K562 (cell line): ENCODE results near the gene CDH20. TPM values are rescaled to one million over a fixed set of nuclear protein-coding genes. Genes with fewer than 3 reads are reported as not detected.

Experiments used
- ATAC-seq: fragments of 200-7000 bp; cut with Tn5 transposase; 3 replicates; pipeline ENCODE4 v1.9.1; 2020; ENCODE audit warnings: moderate library complexity
- BruUV-seq: library from RNA; stranded (reverse); fragments of 400-500 nt; replicated peaks from 2 replicates; lab custom pipeline; 2021; lab: Mats Ljungman, UMichigan
- CTCF ChIA-PET: fragments of 300-600 bp; formaldehyde crosslinking; extraction: SDS; loops from one replicate; lab custom pipeline; 2021; ENCODE audit warnings: low intra/inter-chr PET ratio; lab: Yijun Ruan, JAX
- POLR2A ChIA-PET: fragments of 300-600, 350-650 bp; sonication (Branson Sonifier 250); formaldehyde crosslinking; extraction: SDS; loops from one replicate; lab custom pipeline; 2021; ENCODE audit warnings: antibody characterized with exemption, inconsistent platforms; lab: Yijun Ruan, JAX
- DNase-seq, 4 experiments: peaks; one replicate each; pipeline versions ENCODE4 v3.0.0 to v3.0.0-alpha.2; 2011 to 2018; ENCODE audit warnings: low spot score in 3 of 4, mixed read lengths in 3 of 4; ENCODE audit errors: extremely low read depth in 1 of 4
- FAIRE-seq: peaks from 2 replicates; lab custom pipeline; 2011; peaks lifted over from hg19 to GRCh38; lab: Jason Lieb, UNC
- H2AFZ ChIP-seq: 2 replicates; pipeline ENCODE4 v1.6.0; 2011; ENCODE audit warnings: low read depth, low read length, control low read depth, inconsistent platforms
- H3K27ac ChIP-seq: fragments of 200-600 bp; 3 replicates; pipeline ENCODE4 v1.8.0; 2011; ENCODE audit warnings: low read depth, mild to moderate bottlenecking, control low read depth, inconsistent platforms, low read length, moderate library complexity, mixed read lengths; ENCODE audit errors: extremely low read depth
- H3K27me3 ChIP-seq, 2 experiments: fragments of 300-600 bp in 1 of 2; 2 replicates in 1 of 2; 3 replicates in 1 of 2; pipeline versions ENCODE4 v1.6.0 to v1.8.0; 2011; ENCODE audit warnings: inconsistent platforms in 2 of 2, low read length in 2 of 2, mild to moderate bottlenecking in 1 of 2, mixed read lengths in 1 of 2, moderate library complexity in 1 of 2; ENCODE audit not compliant: control insufficient read depth in 2 of 2, insufficient read depth in 2 of 2
- H3K36me3 ChIP-seq: fragments of 300-600 bp; 3 replicates; pipeline ENCODE4 v1.8.0; 2011; ENCODE audit warnings: mild to moderate bottlenecking, low read length, inconsistent platforms; ENCODE audit not compliant: control insufficient read depth, insufficient read depth
- H3K4me1 ChIP-seq, 2 experiments: fragments of 200-600 bp in 1 of 2; replicated peaks in 1 of 2; 2 replicates in 1 of 2; 3 replicates in 1 of 2; pipeline versions ENCODE4 v1.5.1 to v1.8.0; 2011; ENCODE audit warnings: inconsistent platforms in 2 of 2, low read length in 2 of 2, mild to moderate bottlenecking in 1 of 2, mixed read lengths in 1 of 2, moderate library complexity in 1 of 2; ENCODE audit not compliant: control insufficient read depth in 2 of 2, insufficient read depth in 2 of 2
- H3K4me2 ChIP-seq: 2 replicates; pipeline ENCODE4 v1.6.1; 2011; ENCODE audit warnings: low read length, control low read depth, inconsistent platforms, mixed read lengths; ENCODE audit not compliant: insufficient read depth
- H3K4me3 ChIP-seq: fragments of 200-600 bp; sonication (generic), shearing (Covaris generic); 2 replicates; pipeline ENCODE4 v1.5.1; 2016; ENCODE audit warnings: control low read depth, inconsistent platforms
- H3K79me2 ChIP-seq: fragments of 200-600 bp; 3 replicates; pipeline ENCODE4 v1.8.0; 2011; ENCODE audit warnings: low read length, inconsistent platforms; ENCODE audit not compliant: control insufficient read depth, insufficient read depth
- H3K9ac ChIP-seq, 2 experiments: 2 replicates each; pipeline versions ENCODE4 v1.6.0 to v1.6.1; 2011; ENCODE audit warnings: low read depth in 2 of 2, low read length in 2 of 2, control low read depth in 1 of 2, inconsistent platforms in 1 of 2, mild to moderate bottlenecking in 1 of 2, mixed read lengths in 1 of 2; ENCODE audit not compliant: insufficient read depth in 1 of 2
- H3K9me1 ChIP-seq: one replicate; pipeline ENCODE4 v1.6.0; 2011; ENCODE audit warnings: inconsistent platforms, mild to moderate bottlenecking, low read length, moderate library complexity; ENCODE audit not compliant: control insufficient read depth, insufficient read depth
- H3K9me3 ChIP-seq: replicated peaks from 2 replicates; pipeline ENCODE4 v1.5.1; 2011; ENCODE audit warnings: low read depth, low read length, inconsistent platforms; ENCODE audit not compliant: control insufficient read depth, insufficient read depth
- H4K20me1 ChIP-seq: replicated peaks from 2 replicates; pipeline ENCODE4 v1.6.1; 2011; ENCODE audit warnings: low read length, inconsistent platforms, mixed read lengths; ENCODE audit not compliant: control insufficient read depth, insufficient read depth
- BCL6 ChIP-seq: fragments of 250-450 bp; sonication (Bioruptor Pico); IDR thresholded peaks from 2 replicates; pipeline ENCODE4 v1.4.0; 2020
- CHD2 ChIP-seq: IDR thresholded peaks from 2 replicates; pipeline ENCODE4 v1.6.1; 2011; ENCODE audit warnings: low read depth, low read length
- FOS ChIP-seq: IDR thresholded peaks from 3 replicates; pipeline ENCODE4 v1.6.1; 2011; ENCODE audit not compliant: insufficient read length; ENCODE audit errors: extremely low read depth
- HDGF ChIP-seq: fragments of 450-650 bp; IDR thresholded peaks from 2 replicates; pipeline ENCODE4 v1.6.1; 2016
- LARP7 ChIP-seq: fragments of 450-650 bp; IDR thresholded peaks from 2 replicates; pipeline ENCODE4 v1.6.1; 2016
- PHTF2 ChIP-seq: fragments of 250-450 bp; sonication (Bioruptor Pico); IDR thresholded peaks from 2 replicates; pipeline ENCODE4 v1.5.0; 2021; ENCODE audit warnings: mild to moderate bottlenecking
- PYGO2 ChIP-seq: fragments of 450-650 bp; IDR thresholded peaks from 2 replicates; pipeline ENCODE4 v1.6.1; 2016; ENCODE audit warnings: mild to moderate bottlenecking, missing genetic modification characterization, moderate library complexity, missing compliant biosample characterization
- RAD21 ChIP-seq, 2 experiments: fragments of 250-450 bp in 1 of 2; fragments of 450-650 bp in 1 of 2; sonication (Bioruptor Pico) in 1 of 2; formaldehyde crosslinking in 1 of 2; IDR thresholded peaks in 1 of 2; conservative IDR thresholded peaks in 1 of 2; 2 replicates each; pipeline versions ENCODE4 v1.4.0 to v1.8.0; 2020 to 2022; ENCODE audit warnings: mild to moderate bottlenecking in 2 of 2, moderate library complexity in 1 of 2
- SMAD3 ChIP-seq: fragments of 450-650 bp; formaldehyde crosslinking; conservative IDR thresholded peaks from 2 replicates; pipeline ENCODE4 v1.4.0; 2020; ENCODE audit warnings: mild to moderate bottlenecking
- ZNF197 ChIP-seq: fragments of 200-800 bp; sonication (Bioruptor generic); IDR thresholded peaks from 2 replicates; pipeline ENCODE4 v1.6.1; 2016; ENCODE audit warnings: low read depth, missing genetic modification characterization, missing compliant biosample characterization
- ZNF212 ChIP-seq: fragments of 450-650 bp; formaldehyde crosslinking; IDR thresholded peaks from 2 replicates; pipeline ENCODE4 v1.4.0; 2020; ENCODE audit warnings: mild to moderate bottlenecking
- ZNF224 ChIP-seq: sonication (generic); formaldehyde crosslinking; IDR thresholded peaks from 2 replicates; pipeline ENCODE4 v1.8.0; 2022; ENCODE audit warnings: mild to moderate bottlenecking, missing genetic modification reagents
- ZNF282 ChIP-seq: sonication (generic); formaldehyde crosslinking; IDR thresholded peaks from 2 replicates; pipeline ENCODE4 v1.8.1; 2023; ENCODE audit warnings: missing genetic modification reagents
- ZNF707 ChIP-seq: fragments of 250-450 bp; sonication (Bioruptor Pico); conservative IDR thresholded peaks from 2 replicates; pipeline ENCODE4 v1.8.0; 2022; ENCODE audit warnings: inconsistent platforms, mild to moderate bottlenecking, moderate library complexity
- in situ Hi-C: fragments of 300-500 bp; cut with MboI; formaldehyde crosslinking; loops from 4 replicates; pipeline ENCODE4 v1.15.0; 2018; ENCODE audit warnings: inconsistent platforms, mixed read lengths
- intact Hi-C: fragments of 100-400 bp; cut with micrococcal nuclease; formaldehyde crosslinking; loops from 2 replicates; pipeline ENCODE4 v1.14.2; 2022
- polyA plus RNA-seq, 8 experiments: library from polyadenylated mRNA; depleted of rRNA in 4 of 8; stranded (reverse) in 5 of 8; unstranded in 3 of 8; fragments of >200 nt; fragmentation: Nextera tagmentation in 2 of 8; fragmentation: Illumina TruSeq in 1 of 8; extraction: Ambion mirVana in 2 of 8; extraction: Trizol in 1 of 8; gene quantifications; 2 replicates each; pipeline versions ENCODE4 v1.2.1 to v1.2.3, GENCODE V29; 2011 to 2014; ENCODE audit warnings: inconsistent platforms in 1 of 8, missing spikeins in 1 of 8
- total RNA-seq, 7 experiments: library from RNA; depleted of rRNA in 6 of 7; stranded (reverse); fragments of >200 nt in 6 of 7; fragmentation: Illumina TruSeq in 2 of 7; extraction: Trizol in 2 of 7; gene quantifications; 2 replicates each; pipeline versions ENCODE4 v1.2.1 to v1.2.3, GENCODE V29; 2011 to 2021; ENCODE audit warnings: low replicate concordance in 1 of 7
- TF ChIP-seq, protein P1 (sequence below): sonication (generic); formaldehyde crosslinking; IDR thresholded peaks from 2 replicates; pipeline ENCODE4 v1.9.0; 2022; ENCODE audit warnings: mild to moderate bottlenecking, missing genetic modification reagents

CDH20 gene
- total and polyA plus RNA-seq, 9 of the 15 experiments (the other 6 are each of a cell fraction or from before 2014, with no cell fraction given) = not detected

- Histone ChIP-seq H3K36me3 (no peaks in the 10 kb centered on the region), H3K9me3 (no peaks in the 10 kb centered on the region), H3K4me3 (no peak overlapping the region), H4K20me1 (no peaks in the 10 kb centered on the region), H3K4me2 (no peak overlapping the region), H3K27ac (no peak overlapping the region), H3K27me3 (no peaks in the 10 kb centered on the region), H3K79me2 (no peaks in the 10 kb centered on the region), H3K9me1 (no peaks in the 10 kb centered on the region), H3K4me1 (no peaks in the 10 kb centered on the region), H3K9ac (no peak overlapping the region), H2AFZ (no peak overlapping the region)
- no TSS peak for BruUV-seq
- no peak for TF ChIP-seq ZNF212 (CRISPR knock-in tag)
- TF ChIP-seq, protein P1, sequence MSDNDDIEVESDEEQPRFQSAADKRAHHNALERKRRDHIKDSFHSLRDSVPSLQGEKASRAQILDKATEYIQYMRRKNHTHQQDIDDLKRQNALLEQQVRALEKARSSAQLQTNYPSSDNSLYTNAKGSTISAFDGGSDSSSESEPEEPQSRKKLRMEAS = no peak
- TF ChIP-seq PYGO2 (tag) = no peak
- no peak for TF ChIP-seq ZNF282 (CRISPR knock-in tag)
- TF ChIP-seq RAD21 (CRISPR knock-in tag; conservative IDR thresholded peaks at IDR 0.05 in 1 of 2, IDR thresholded peaks at IDR 0.05 in 1 of 2) = no peak
- no peak for TF ChIP-seq HDGF
- TF ChIP-seq BCL6 (CRISPR knock-in tag) = no peak
- TF ChIP-seq SMAD3 (CRISPR knock-in tag) = no peak
- TF ChIP-seq ZNF197 (CRISPR knock-in tag) = no peak
- no peak for TF ChIP-seq PHTF2 (CRISPR knock-in tag)
- no peak for TF ChIP-seq FOS
- TF ChIP-seq ZNF224 (CRISPR knock-in tag) = no peak
- no peak for TF ChIP-seq CHD2
- TF ChIP-seq ZNF707 (CRISPR knock-in tag) = no peak
- TF ChIP-seq LARP7 = no peak
- intact Hi-C loops (no loop called here), in situ Hi-C loops (no loop called here)
- ATAC-seq = no peak
- DNase-seq = no peak
- ChIA-PET POLR2A (interaction anchor here (0.6 kb wide), 1 partner anchor 1623 kb away, joined by 3 read pairs; no protein-coding TSS in a partner anchor), CTCF (no interaction called here)
- FAIRE-seq = no peak
Measured at GRCh38 chr18:61352611-61353010, 19.4 kb downstream of the CDH20 start.
